T-helper 22 cell (primary cell): Measurements from ENCODE around the gene AIF1L.
"Not testable (repeated sequence)": the region's sequence is repeated elsewhere in the genome, so short reads cannot be mapped to it uniquely, and the experiment has no call there.

Source experiments
- DNase-seq: peaks from one replicate; pipeline ENCODE4 v3.0.0-alpha.2; 2020; ENCODE audit warnings: low read depth

Gene AIF1L

GRCh38 chr9:131121346-131121745 lies 25.0 kb downstream of the AIF1L start:
- DNase-seq = no peak

- DNase-seq = no peak
These were observed 25.8 kb downstream of the AIF1L start for GRCh38 chr9:131122158-131122557.

GRCh38 chr9:131125038-131125287 lies 28.6 kb downstream of the AIF1L start:
- DNase-seq = no peak

- peak; percentile 98 for DNase-seq
These were observed 29.1 kb downstream of the AIF1L start, which contains the start of gene NUP214 for GRCh38 chr9:131125288-131126058. Gene NUP214, plus strand, starts transcription at chr9:131125586. Its CDS starts 119 bp downstream, at chr9:131125705.

- DNase-seq = no peak
These were observed 29.7 kb downstream of the AIF1L start for GRCh38 chr9:131126059-131126426.

GRCh38 chr9:131129183-131129582 lies 32.9 kb downstream of the AIF1L start:
- DNase-seq = no peak

GRCh38 chr9:131138676-131139075 lies 42.3 kb downstream of the AIF1L start:
- no peak for DNase-seq

GRCh38 chr9:131140112-131140511 lies 43.8 kb downstream of the AIF1L start:
- no peak for DNase-seq

- DNase-seq = no peak
These were observed 44.2 kb downstream of the AIF1L start for GRCh38 chr9:131140550-131140949.

- no peak for DNase-seq
These were observed 45.8 kb downstream of the AIF1L start for GRCh38 chr9:131142160-131142559.

GRCh38 chr9:131144201-131144600 lies 47.9 kb downstream of the AIF1L start:
- no peak for DNase-seq

GRCh38 chr9:131145245-131145644 lies 48.9 kb downstream of the AIF1L start:
- no peak for DNase-seq

- no peak for DNase-seq
These were observed 49.9 kb downstream of the AIF1L start for GRCh38 chr9:131146186-131146585.

- DNase-seq = no peak
These were observed 51.9 kb downstream of the AIF1L start for GRCh38 chr9:131148276-131148675.

- DNase-seq = no peak
These were observed 52.8 kb downstream of the AIF1L start for GRCh38 chr9:131148966-131149687.

- no peak for DNase-seq
These were observed 53.3 kb downstream of the AIF1L start for GRCh38 chr9:131149688-131150053.

- no peak for DNase-seq
These were observed 57.3 kb downstream of the AIF1L start for GRCh38 chr9:131153595-131153994.

- DNase-seq = not testable (repeated sequence)
These were observed 62.3 kb downstream of the AIF1L start for GRCh38 chr9:131158673-131159072.

- DNase-seq = no peak
These were observed 64.2 kb downstream of the AIF1L start for GRCh38 chr9:131160416-131161112.

- DNase-seq = no peak
These were observed 65.3 kb downstream of the AIF1L start for GRCh38 chr9:131161585-131161984.

- DNase-seq = no peak
These were observed 66.6 kb downstream of the AIF1L start for GRCh38 chr9:131162886-131163285.

- no peak for DNase-seq
These were observed 69.2 kb downstream of the AIF1L start for GRCh38 chr9:131165523-131165922.

- DNase-seq = no peak
These were observed 70.9 kb downstream of the AIF1L start for GRCh38 chr9:131167146-131167692.
